ENCODE measurements around the gene CCNL2. TPM values are rescaled to one million over a fixed set of nuclear protein-coding genes. Genes with fewer than 3 reads are reported as not detected.
A peak's percentile ranks its signal among the peaks of the same experiment; 100 is the strongest.
"Not testable (repeated sequence)": the region's sequence is repeated elsewhere in the genome, so short reads cannot be mapped to it uniquely, and the experiment has no call there.

CCNL2 gene
- total and polyA plus RNA-seq, 3 experiments from 2014 or later = 29.0 to 124 (median 119) TPM

- H3K9me3 Mint-ChIP-seq = no peaks in the 10 kb centered on the region
- no peak overlapping the region for H3K4me3 ChIP-seq (ENCODE audit: low read length)
- no peak overlapping the region for H3K27ac ChIP-seq (ENCODE audit: low read depth, low read length)
- H3K27me3 ChIP-seq (ENCODE audit: insufficient read depth, low read length, poor library complexity, severe bottlenecking) = no peaks in the 10 kb centered on the region
- no peaks in the 10 kb centered on the region for H3K9me3 ChIP-seq (ENCODE audit: low read length)
- ChIA-PET POLR2A (interaction anchor here (1.3 kb wide), 1 partner anchor 14 kb away, joined by 3 read pairs; no protein-coding TSS in a partner anchor), CTCF (interaction anchor here (1.1 kb wide), 1 partner anchor 14 kb away, joined by 4 read pairs; the partner anchor contains the start of gene CCNL2)
- no peak for DNase-seq
- no peaks in the 10 kb centered on the region for H3K27me3 Mint-ChIP-seq
- no peak overlapping the region for H3K4me3 Mint-ChIP-seq
- H3K4me1 Mint-ChIP-seq = peaks cover 0 to 3% (median 1%) of the 10 kb centered on the region in 3 donors
- H3K4me1 ChIP-seq (ENCODE audit: insufficient read depth, low read length) = no peaks in the 10 kb centered on the region
- H3K27ac Mint-ChIP-seq = no peak overlapping the region
- peaks cover 9 to 53% (median 10%) of the 10 kb centered on the region in 3 donors for H3K36me3 Mint-ChIP-seq
- H3K36me3 ChIP-seq (ENCODE audit: insufficient read depth, low read length) = peaks cover 49% of the 10 kb centered on the region
These were observed 13.2 kb downstream of the CCNL2 start for GRCh38 chr1:1385931-1386330.

GRCh38 chr1:1385339-1385738 lies 13.8 kb downstream of the CCNL2 start:
- DNase-seq, CTCF ChIA-PET: not testable (repeated sequence)

DNA sequence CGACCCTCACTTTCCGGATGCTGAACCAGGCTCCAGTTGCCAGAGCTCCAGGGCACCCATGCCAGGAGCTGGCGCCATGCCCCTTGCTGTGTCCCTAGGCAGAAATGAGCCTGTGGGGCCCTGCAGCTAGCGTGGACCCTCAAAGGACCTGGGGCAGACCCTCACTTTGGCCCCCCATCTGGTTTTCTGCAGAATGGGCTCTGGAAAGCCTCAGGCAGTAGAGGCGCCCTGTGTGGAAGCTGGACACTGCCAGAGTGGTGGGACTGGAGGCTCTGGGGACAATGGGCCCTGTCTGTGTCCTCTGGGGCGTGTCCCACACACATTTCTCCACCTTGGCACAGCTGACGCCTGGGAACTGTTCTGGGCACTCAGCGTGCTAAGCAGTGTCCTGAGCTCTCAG lies 17.8 kb downstream of the CCNL2 start:
- CTCF ChIA-PET = interaction anchor here (1.2 kb wide), 1 partner anchor 19 kb away, joined by 3 read pairs; no protein-coding TSS in a partner anchor
- H3K4me1 Mint-ChIP-seq = peaks cover 0 to 3% (median 0%) of the 10 kb centered on the region in 3 donors
- H3K27me3 Mint-ChIP-seq = no peaks in the 10 kb centered on the region
- H3K27ac Mint-ChIP-seq = no peak overlapping the region
- peaks cover 0 to 7% (median 0%) of the 10 kb centered on the region in 3 donors for H3K36me3 Mint-ChIP-seq
- H3K4me3 ChIP-seq (ENCODE audit: low read length) = no peak overlapping the region
- H3K27ac ChIP-seq (ENCODE audit: low read depth, low read length) = no peak overlapping the region
- no peaks in the 10 kb centered on the region for H3K9me3 ChIP-seq (ENCODE audit: low read length)
- no peaks in the 10 kb centered on the region for H3K4me1 ChIP-seq (ENCODE audit: insufficient read depth, low read length)
- no peak overlapping the region for H3K4me3 Mint-ChIP-seq
- DNase-seq = no peak
- H3K36me3 ChIP-seq (ENCODE audit: insufficient read depth, low read length) = peaks cover 7% of the 10 kb centered on the region
- POLR2A ChIA-PET = no interaction called here
- no peaks in the 10 kb centered on the region for H3K9me3 Mint-ChIP-seq
- no peaks in the 10 kb centered on the region for H3K27me3 ChIP-seq (ENCODE audit: insufficient read depth, low read length, poor library complexity, severe bottlenecking)

More at GRCh38 chr1:1385339-1385738, 13.8 kb downstream of the CCNL2 start:
- H3K36me3 Mint-ChIP-seq = peaks cover 5 to 47% (median 6%) of the 10 kb centered on the region in 3 donors
- H3K27me3 Mint-ChIP-seq; H3K4me3 ChIP-seq (ENCODE audit: low read length); H3K4me3 Mint-ChIP-seq; H3K27me3 ChIP-seq (ENCODE audit: insufficient read depth, low read length, poor library complexity, severe bottlenecking); H3K9me3 ChIP-seq (ENCODE audit: low read length); H3K4me1 ChIP-seq (ENCODE audit: insufficient read depth, low read length); H3K4me1 Mint-ChIP-seq; H3K9me3 Mint-ChIP-seq; H3K27ac ChIP-seq (ENCODE audit: low read depth, low read length); H3K27ac Mint-ChIP-seq: not testable (repeated sequence)
- H3K36me3 ChIP-seq (ENCODE audit: insufficient read depth, low read length) = peaks cover 44% of the 10 kb centered on the region
- POLR2A ChIA-PET = interaction anchor here (1.3 kb wide), 1 partner anchor 15 kb away, joined by 3 read pairs; no protein-coding TSS in a partner anchor

GRCh38 chr1:1380860-1381259 lies 18.3 kb downstream of the CCNL2 start:
- no peaks in the 10 kb centered on the region for H3K27me3 ChIP-seq (ENCODE audit: insufficient read depth, low read length, poor library complexity, severe bottlenecking)
- H3K36me3 ChIP-seq (ENCODE audit: insufficient read depth, low read length) = peaks cover 3% of the 10 kb centered on the region
- no peak for DNase-seq
- peaks cover 4% of the 10 kb centered on the region for H3K4me1 ChIP-seq (ENCODE audit: insufficient read depth, low read length)
- no peaks in the 10 kb centered on the region for H3K27me3 Mint-ChIP-seq
- H3K27ac Mint-ChIP-seq = no peak overlapping the region
- no peak overlapping the region for H3K27ac ChIP-seq (ENCODE audit: low read depth, low read length)
- H3K4me1 Mint-ChIP-seq = peaks cover 0 to 3% (median 3%) of the 10 kb centered on the region in 3 donors
- POLR2A ChIA-PET = no interaction called here
- no peak overlapping the region for H3K4me3 Mint-ChIP-seq
- no peaks in the 10 kb centered on the region for H3K9me3 ChIP-seq (ENCODE audit: low read length)
- no peak overlapping the region for H3K4me3 ChIP-seq (ENCODE audit: low read length)
- peaks cover 0 to 3% (median 0%) of the 10 kb centered on the region in 3 donors for H3K36me3 Mint-ChIP-seq
- H3K9me3 Mint-ChIP-seq = no peaks in the 10 kb centered on the region
- CTCF ChIA-PET = interaction anchor here (1.1 to 1.2 kb wide), 2 partner anchors 9 to 19 kb away, joined by 3 read pairs; no protein-coding TSS in a partner anchor

GRCh38 chr1:1377540-1378205 lies 21.5 kb downstream of the CCNL2 start:
- Mint-ChIP-seq H3K36me3 (peaks cover 0 to 15% (median 0%) of the 10 kb centered on the region in 3 donors), H3K27ac (peak overlapping the region in 1 of 8 donors; percentile 32), H3K4me1 (peaks cover 11 to 22% (median 14%) of the 10 kb centered on the region in 3 donors), H3K9me3 (no peaks in the 10 kb centered on the region), H3K4me3 (peak overlapping the region in 2 of 7 donors; percentile 11 to 61), H3K27me3 (no peaks in the 10 kb centered on the region)
- H3K4me3 ChIP-seq (ENCODE audit: low read length) = no peak overlapping the region
- ChIA-PET POLR2A (no interaction called here), CTCF (interaction anchor here (0.7 kb wide), 1 partner anchor 22 kb away, joined by 3 read pairs; no protein-coding TSS in a partner anchor)
- peaks cover 16% of the 10 kb centered on the region for H3K4me1 ChIP-seq (ENCODE audit: insufficient read depth, low read length)
- no peaks in the 10 kb centered on the region for H3K36me3 ChIP-seq (ENCODE audit: insufficient read depth, low read length)
- no peak overlapping the region for H3K27ac ChIP-seq (ENCODE audit: low read depth, low read length)
- no peaks in the 10 kb centered on the region for H3K27me3 ChIP-seq (ENCODE audit: insufficient read depth, low read length, poor library complexity, severe bottlenecking)
- no peak for DNase-seq
- H3K9me3 ChIP-seq (ENCODE audit: low read length) = no peaks in the 10 kb centered on the region

GRCh38 chr1:1376551-1377226 lies 22.4 kb downstream of the CCNL2 start:
- Histone ChIP-seq H3K4me3 (ENCODE audit: low read length) (no peak overlapping the region), H3K27ac (ENCODE audit: low read depth, low read length) (peak overlapping the region; percentile 91), H3K9me3 (ENCODE audit: low read length) (no peaks in the 10 kb centered on the region), H3K4me1 (ENCODE audit: insufficient read depth, low read length) (peaks cover 24% of the 10 kb centered on the region), H3K36me3 (ENCODE audit: insufficient read depth, low read length) (no peaks in the 10 kb centered on the region), H3K27me3 (ENCODE audit: insufficient read depth, low read length, poor library complexity, severe bottlenecking) (no peaks in the 10 kb centered on the region)
- H3K9me3 Mint-ChIP-seq = no peaks in the 10 kb centered on the region
- H3K27ac Mint-ChIP-seq = peak overlapping the region; percentile 29 to 98 (median 72)
- H3K27me3 Mint-ChIP-seq = no peaks in the 10 kb centered on the region
- ChIA-PET POLR2A (interaction anchor here (2.9 kb wide), 2 partner anchors 23 to 30 kb away, joined by 16 to 48 read pairs; partner anchors contain the start of genes CCNL2 and MRPL20), CTCF (no interaction called here)
- peaks cover 0 to 15% (median 0%) of the 10 kb centered on the region in 3 donors for H3K36me3 Mint-ChIP-seq
- H3K4me1 Mint-ChIP-seq = peaks cover 15 to 30% (median 16%) of the 10 kb centered on the region in 3 donors
- no peak for DNase-seq
- peak overlapping the region; percentile 7 to 65 (median 45) for H3K4me3 Mint-ChIP-seq

DNA sequence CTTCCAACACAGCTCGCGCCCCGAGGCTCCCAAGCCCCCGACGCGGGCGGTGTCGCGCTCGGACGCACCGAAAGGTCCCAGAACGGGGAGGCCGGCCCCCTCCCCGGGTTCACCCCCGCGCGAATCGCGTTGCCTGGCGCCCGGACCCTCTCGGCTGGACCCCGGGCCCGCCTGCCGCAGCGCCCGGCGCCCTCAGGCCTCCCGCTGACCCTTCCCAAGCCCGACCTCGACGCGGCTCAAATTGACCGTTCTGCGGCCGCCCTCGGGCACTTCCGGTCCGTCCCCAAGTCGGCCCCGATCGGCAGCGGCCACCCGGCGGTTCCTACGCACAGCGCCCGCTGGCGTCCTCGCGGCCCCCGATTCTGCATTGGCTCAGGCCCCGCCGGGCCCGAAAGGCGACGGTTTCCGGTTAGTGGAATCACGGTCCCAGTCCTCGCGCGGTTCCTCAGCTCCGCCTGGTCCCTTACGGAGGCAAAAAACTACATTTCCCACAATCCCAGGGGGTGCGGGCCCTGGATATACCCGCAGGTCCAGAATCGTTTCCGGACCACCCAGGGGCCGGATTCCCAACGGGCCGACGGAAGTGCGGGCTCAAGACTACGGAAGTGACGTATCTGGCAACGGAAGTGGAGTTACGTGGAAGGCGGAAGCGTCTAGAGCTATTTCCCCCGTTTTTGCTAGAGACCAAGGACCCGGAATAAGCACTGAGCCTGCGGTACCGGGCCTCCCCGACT lies 24.0 kb downstream of the CCNL2 start, which contains the start of gene AURKAIP1:
AURKAIP1 (minus strand) TSS at position 279 of the 734 bp plus-strand sequence. CDS start 451 bp downstream, outside the sequence.
- POLR2A ChIA-PET = interaction anchor here (0.6 to 2.9 kb wide), 10 partner anchors 16 to 517 kb away, joined by 3 to 48 read pairs (median 5); partner anchors contain the start of genes C1orf159, CCNL2, GNB1 and MIB2
- CTCF ChIA-PET = interaction anchor here (0.7 to 6.5 kb wide), 9 partner anchors 13 to 357 kb away, joined by 3 to 57 read pairs (median 4); partner anchors contain the start of gene CCNL2
- Histone ChIP-seq H3K27me3 (ENCODE audit: insufficient read depth, low read length, poor library complexity, severe bottlenecking) (no peaks in the 10 kb centered on the region), H3K36me3 (ENCODE audit: insufficient read depth, low read length) (no peaks in the 10 kb centered on the region), H3K4me1 (ENCODE audit: insufficient read depth, low read length) (peaks cover 37% of the 10 kb centered on the region), H3K9me3 (ENCODE audit: low read length) (no peaks in the 10 kb centered on the region), H3K4me3 (ENCODE audit: low read length) (peak within 1 kb of the TSS; percentile 82), H3K27ac (ENCODE audit: low read depth, low read length) (peak within 1 kb of the TSS; percentile 91)
- Mint-ChIP-seq H3K4me1 (peaks cover 15 to 46% (median 18%) of the 10 kb centered on the region in 3 donors), H3K4me3 (peak within 1 kb of the TSS; percentile 88 to 96 (median 91)), H3K9me3 (no peaks in the 10 kb centered on the region), H3K27me3 (no peaks in the 10 kb centered on the region), H3K27ac (peak within 1 kb of the TSS; percentile 92 to 98 (median 96)), H3K36me3 (peaks cover 0 to 15% (median 0%) of the 10 kb centered on the region in 3 donors)
- peak; percentile 90 to 98 (median 97) for DNase-seq
